HG03460 (cell line): ENCODE data around the gene MRGPRD.
"Not testable (repeated sequence)": the region's sequence is repeated elsewhere in the genome, so short reads cannot be mapped to it uniquely, and the experiment has no call there.

Experiments used
- ATAC-seq: cut with Tn5 transposase; IDR thresholded peaks from one replicate; pipeline ENCODE4 v1.9.1; 2021; ENCODE audit not compliant: unreplicated experiment

MRGPRD gene

GRCh38 chr11:68994161-68994893, 13.5 kb upstream of the MRGPRD start:
- ATAC-seq: no peak

GRCh38 chr11:68993546-68993945, 12.8 kb upstream of the MRGPRD start:
- no peak for ATAC-seq

DNA sequence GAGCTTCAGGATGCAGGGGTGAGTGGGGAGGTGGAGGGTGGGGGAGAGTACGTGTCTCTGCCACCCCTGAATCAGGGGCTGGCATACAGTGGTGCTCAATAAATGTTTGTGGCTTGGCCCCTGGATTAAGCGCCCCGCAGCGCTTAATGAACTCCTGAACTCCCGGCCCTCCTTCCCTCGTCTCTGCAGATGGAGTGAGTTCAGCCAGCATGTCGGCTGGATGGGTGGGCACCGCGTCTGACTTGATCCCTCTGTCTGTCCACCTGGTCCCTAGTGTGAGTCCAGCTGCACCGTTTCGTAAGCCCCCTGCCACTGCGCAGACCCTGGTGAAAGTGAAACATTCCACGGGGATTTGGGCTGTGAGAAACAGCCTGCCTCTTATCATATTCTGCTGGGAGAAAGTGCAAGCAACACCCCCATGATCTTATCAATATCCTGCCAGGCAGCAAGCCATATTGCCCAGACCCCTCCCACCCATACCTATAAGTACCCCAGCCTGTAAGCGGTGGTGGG, 12.0 kb upstream of the MRGPRD start:
- no peak for ATAC-seq

DNA sequence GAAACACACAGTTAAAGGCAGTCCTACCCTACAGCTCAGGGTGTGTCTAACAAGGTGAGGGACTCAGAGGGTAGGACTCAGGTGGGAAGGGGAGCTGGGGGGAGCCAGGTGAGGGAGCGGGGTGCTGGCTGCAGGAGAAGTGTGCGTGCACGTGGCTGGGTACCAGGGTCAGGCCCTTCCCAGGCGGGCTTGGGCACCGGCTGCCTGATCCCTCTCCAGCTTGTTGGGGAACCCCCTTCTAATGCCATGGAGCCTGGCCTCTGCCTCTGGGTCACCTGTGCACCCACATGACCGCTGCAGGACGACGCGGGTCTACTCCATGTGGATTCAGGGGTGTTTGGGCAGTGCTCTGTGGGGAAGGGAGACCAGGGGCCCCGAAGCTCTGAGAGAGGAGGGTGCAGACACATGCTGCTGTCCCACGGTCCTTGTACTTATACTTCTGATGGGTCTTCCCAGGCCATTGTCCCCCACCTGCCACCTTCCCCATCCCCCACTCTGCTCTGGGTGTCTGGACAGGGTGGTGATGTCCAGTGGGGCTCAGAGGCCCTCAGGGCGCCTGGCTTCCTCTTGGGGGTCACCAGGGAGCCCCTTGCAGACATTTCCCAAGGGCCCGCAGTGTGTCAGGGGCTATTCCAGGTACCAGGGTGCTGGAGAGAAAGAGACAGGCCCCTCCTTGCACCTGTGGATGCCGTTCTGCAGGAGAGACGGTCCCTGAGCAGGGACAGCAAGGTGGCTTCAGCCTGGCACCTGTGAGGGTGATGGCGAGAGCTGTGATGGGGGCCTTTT, 10.4 kb upstream of the MRGPRD start:
- no peak for ATAC-seq

DNA sequence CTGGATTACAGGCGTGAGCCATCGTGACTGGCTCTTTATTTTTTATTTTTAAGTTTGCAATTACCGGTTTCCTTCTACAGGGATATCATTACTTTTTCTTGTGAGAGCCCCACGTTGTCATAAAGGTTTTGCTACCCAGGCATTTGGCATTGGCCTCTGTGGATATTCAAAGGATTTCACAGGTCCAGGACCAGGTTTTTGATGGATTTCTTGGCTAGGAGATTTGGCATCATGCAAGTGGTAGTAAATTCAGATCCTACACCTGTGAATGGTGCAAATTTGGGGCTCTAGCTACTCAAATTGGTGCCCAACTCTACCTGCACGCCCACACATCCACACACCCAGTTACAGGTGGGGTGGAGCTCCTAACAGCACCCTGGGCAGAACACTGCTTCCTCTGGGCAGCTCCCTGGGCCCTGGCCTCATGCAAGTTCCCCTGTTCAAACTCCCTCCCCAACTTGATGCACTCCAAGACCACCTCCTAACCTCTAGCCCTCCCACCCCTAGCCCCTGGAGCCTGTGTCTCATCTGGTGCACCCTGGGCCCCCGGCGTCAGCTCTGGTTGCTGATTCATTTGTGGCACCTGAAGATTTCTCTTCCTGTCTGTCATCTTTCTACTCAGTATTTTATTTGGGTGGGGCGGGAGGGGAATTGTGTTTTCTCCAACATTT, 9.3 kb upstream of the MRGPRD start:
- ATAC-seq: no peak

DNA sequence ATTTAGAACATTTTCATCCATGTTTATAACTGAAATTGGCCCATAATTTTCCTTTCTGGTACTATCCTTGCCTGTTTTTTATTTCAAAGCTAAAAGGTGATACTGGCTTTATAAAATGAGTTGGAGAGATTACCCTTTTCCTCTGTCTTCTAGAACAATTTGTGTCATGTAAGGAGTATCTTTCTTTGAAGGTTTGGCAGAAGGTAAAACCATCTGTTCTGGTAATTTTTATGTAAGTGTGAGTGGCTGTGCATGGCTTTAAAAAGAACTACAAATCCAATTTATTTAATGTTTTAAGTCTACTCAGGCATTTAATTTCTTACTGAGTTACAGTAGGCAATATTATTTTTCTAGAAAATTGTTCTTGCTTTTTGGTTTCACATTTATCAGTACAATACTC, 7.7 kb upstream of the MRGPRD start:
- ATAC-seq: no peak

GRCh38 chr11:68987211-68987610, 6.4 kb upstream of the MRGPRD start:
- no peak for ATAC-seq

GRCh38 chr11:68983801-68984200, 3.0 kb upstream of the MRGPRD start:
- no peak for ATAC-seq

DNA sequence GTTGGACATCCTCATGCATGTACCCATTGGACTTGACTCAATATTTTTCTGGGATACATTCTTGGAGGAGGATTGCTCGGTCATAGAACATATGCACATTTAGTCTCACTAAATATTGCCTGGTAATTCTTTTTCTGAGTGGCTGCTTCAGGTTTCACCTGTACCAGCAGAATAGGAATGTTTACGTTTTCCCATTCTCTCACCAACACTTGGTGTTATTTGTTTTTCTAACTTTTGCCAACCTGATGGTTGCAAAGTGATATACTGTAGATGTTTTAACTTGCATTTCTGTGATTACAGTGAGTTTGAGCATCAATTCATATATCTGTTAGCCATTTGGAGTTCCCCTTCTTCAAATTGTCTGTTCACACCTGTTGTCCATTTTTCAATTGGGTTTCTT, 1.3 kb upstream of the MRGPRD start:
- ATAC-seq: no peak

GRCh38 chr11:68979931-68980775, 633 bp downstream of the MRGPRD start:
- ATAC-seq: no peak

- no peak for ATAC-seq
Observed at GRCh38 chr11:68978931-68979594, 1.7 kb downstream of the MRGPRD start.

DNA sequence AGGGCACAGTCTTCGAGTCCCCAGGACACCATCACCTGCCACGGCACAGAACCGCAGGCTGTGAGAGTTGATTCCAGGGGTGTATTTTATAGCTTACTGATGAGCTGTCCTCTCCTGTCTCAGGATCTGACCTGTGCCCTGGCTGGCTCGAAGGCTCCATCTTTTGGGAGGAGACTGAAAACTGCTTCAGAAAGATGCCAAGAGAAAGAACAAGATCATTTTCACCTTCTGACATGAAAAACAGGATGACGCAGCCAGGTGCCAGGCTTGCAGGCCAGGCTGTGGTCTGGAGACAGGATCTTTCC, 2.2 kb downstream of the MRGPRD start:
- no peak for ATAC-seq

DNA sequence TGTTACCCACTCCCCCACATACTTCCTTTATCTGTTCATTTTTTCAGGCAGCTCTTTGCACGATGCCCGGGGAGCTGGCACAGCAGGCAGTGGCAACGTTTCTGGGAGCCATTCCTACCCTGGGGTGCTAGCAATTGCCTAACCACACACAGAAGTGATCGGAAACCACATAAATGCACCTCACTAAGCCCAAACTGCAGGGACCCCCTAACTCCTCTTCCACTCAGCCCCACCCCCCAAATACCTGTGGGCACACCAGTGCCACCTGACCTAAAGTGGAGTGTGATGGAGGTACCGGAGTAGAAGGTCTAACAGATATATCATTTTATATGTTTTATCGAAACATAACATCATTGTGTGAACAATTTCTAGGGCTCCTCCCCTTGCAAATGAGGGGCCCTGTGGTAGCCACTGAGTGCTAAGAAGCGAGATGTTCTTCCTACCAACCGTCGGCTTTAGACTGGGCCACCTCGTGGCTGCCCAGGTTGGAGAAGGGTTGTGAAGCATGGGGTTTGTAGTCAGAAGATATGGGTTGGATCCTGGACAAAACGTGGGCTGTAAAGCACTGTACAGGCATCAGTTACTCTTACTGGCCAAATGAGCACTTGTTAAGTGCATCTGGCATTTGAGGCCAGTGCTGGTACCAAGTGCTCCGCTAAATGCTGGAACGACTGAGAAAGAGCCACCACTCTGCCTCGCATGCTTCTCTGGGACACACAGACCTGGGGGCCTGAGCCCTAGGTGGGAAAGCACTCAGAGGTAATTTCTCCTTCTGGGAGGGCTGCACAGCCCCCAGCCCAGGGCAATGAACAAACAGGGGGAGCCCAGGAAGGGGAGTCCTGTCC, 2.8 kb downstream of the MRGPRD start:
- ATAC-seq: no peak

- no peak for ATAC-seq
Observed at GRCh38 chr11:68976563-68976962, 4.2 kb downstream of the MRGPRD start.

- no peak for ATAC-seq
Observed at GRCh38 chr11:68976095-68976494, 4.7 kb downstream of the MRGPRD start.

- no peak for ATAC-seq
Observed at GRCh38 chr11:68974421-68975194, 6.2 kb downstream of the MRGPRD start.

DNA sequence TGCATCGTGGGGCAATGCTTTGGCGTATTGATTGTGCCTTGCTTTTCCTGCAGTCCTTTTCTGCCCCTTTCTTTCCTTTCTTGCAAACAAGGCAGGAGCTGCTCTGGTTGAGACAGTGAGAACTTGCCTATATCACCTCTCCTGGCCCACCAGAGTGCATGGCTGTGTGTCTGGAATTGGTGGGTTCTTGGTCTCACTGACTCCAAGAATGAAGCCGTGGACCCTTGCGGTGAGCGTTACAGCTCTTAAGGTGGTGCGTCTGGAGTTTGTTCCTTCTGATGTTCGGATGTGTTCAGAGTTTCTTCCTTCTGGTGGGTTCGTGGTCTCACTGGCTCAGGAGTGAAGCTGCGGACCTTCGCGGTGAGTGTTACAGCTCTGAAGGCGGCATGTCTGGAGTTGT, 7.1 kb downstream of the MRGPRD start:
- not testable (repeated sequence) for ATAC-seq

GRCh38 chr11:68973219-68973618, 7.6 kb downstream of the MRGPRD start:
- no peak for ATAC-seq
